NOMO-1 (cell line): ENCODE measurements around the gene TSG101.

Experiments used
- DNase-seq, 2 experiments: peaks; one replicate each; lab custom pipeline; 2025; ENCODE audit not compliant: unreplicated experiment in 2 of 2; lab: John Stamatoyannopoulos, UW

Gene TSG101, protein sequence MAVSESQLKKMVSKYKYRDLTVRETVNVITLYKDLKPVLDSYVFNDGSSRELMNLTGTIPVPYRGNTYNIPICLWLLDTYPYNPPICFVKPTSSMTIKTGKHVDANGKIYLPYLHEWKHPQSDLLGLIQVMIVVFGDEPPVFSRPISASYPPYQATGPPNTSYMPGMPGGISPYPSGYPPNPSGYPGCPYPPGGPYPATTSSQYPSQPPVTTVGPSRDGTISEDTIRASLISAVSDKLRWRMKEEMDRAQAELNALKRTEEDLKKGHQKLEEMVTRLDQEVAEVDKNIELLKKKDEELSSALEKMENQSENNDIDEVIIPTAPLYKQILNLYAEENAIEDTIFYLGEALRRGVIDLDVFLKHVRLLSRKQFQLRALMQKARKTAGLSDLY

DNA sequence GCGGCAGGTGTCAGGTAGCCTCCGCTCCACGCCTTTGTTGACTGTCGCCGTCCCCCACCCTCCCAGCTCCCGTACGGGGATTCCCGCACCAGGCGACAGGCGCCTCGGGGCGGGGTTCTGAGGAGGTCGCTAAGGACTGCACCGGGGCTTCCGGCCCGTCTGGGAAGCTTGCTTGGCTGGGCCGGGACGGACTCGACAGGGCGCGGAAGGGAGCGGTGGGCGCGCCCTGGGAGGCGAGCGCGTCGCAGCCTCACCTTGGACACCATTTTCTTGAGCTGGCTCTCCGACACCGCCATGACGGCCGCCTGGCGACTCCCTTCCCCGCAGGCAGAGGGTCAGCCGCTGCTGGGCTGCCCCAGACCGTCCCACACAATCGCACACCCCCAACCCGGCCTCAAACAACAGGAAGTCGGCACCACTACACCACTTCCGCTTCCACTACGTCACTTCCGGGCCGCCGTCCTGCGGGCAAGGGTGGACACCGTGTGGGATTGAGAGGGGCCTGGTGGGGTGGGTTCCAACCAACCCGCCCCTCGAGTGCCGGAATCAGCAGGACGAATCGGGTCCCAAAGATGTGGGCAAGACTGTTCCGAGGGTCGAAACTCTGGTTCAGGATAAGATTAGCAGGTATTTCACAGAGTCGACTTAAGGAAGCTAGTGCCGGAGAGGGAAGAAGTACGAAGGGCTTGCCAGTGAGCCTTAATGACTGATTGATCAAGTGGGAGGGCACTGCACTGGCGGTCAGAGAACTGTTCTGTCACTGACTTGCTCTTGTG lies at the start of gene TSG101:
Gene TSG101, minus strand, starts transcription at position 422 of the 776 bp plus-strand sequence. Its CDS starts 126 bp downstream, at position 296.
- DNase-seq: peak; percentile 82 to 94

DNA sequence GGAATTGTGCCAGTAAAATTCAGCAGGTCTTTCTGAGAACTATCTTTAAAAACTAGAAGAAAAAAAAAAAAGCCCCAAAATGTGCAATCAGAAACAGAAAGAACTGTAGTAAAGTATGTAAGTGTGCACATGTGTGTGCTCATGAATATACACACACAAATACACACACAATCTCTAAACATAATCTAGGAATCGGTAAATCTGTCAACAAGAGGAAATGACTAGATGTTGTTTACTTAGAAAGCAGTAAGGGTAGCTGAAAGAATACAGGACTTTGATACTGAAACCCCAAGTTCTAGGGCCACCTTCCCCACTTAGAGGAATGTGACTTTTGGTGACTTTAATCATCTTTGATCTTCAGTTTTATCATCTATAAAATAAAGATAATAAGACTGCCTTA lies 48.6 kb upstream of the TSG101 start:
- no peak for DNase-seq

DNA sequence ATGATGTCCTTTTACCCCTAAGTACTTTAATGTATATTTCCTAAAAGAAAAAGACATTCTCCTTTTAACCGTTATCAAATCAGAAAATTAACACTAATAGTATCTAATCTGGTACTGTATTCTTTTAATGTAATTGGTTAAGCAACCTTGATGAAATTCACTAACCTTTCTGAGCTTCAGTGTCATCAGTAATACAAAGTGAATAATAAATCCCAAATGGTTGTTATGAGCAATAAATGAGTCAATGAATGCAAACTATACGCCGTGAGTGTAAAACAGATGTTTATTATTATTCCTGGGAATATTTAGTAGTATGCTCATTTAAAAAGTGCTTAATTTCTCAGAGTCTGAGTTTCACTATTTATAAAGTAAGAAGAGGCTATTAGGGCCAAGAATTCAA lies 40.3 kb upstream of the TSG101 start:
- no peak for DNase-seq

DNA sequence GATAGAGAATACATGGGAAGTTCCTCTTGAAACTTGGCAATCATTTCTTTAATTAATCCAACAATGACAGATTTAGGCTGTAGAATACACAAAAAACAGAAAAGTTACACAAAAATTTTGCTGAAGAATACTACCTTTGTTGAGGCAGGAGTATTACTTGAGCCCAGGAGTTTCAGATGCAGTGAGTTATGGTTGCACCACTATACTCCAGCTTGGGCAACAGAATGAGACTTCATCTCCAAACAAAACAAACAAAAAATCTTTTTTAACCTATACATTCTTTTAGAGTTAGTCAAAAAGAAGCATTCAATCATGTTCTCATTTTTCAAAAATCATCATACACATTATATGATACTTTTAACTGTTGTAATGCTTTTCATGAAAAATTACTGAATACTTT lies 39.7 kb upstream of the TSG101 start:
- no peak for DNase-seq

DNA sequence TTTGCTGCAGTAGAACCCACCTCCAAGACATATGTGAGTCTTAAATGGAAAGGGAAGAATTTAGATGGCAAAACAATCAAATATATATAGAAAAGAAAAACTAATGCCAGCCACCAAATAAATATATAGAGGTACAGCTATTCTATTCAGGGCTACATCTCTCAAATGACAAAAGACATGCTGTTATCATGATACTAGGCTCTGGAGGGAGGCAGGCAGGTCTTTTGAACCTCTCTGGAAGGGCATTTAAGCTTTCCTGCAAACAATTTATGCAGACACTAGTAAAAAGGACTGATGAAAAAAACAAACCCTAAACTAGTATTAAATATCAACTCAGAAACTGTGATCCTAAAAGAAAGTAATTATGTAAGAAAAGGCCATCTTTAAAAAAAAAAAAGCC lies 37.4 kb upstream of the TSG101 start:
- DNase-seq: no peak

DNA sequence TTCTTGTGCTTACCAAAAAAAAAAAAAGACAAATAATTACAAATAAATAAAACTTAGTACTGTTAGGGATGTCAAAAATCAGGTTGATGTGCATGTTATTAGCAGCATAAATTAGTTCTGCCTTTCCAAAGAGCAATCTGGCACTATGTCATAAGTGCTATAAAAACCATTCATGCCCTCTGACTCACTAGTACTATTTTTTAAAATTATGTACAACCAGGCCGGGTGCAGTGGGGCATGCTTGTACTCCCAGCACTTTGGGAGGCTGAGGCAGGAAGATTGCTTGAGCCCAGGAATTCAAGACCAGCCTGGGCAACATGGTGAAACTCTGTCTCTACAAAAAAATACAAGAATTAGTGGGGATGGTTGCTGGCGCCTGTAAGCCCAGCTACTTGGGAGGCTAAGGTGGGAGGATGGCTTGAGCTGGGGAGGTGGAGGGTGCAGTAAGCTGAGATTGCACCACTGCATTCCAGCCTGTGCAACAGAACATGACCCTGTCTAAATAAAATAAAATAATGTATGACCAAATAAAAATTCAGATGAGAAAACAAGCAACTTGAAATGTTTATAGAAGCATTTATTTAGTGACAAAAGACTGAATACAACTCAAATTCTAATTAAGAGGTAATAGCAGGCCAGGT lies 36.5 kb upstream of the TSG101 start:
- DNase-seq: no peak

DNA sequence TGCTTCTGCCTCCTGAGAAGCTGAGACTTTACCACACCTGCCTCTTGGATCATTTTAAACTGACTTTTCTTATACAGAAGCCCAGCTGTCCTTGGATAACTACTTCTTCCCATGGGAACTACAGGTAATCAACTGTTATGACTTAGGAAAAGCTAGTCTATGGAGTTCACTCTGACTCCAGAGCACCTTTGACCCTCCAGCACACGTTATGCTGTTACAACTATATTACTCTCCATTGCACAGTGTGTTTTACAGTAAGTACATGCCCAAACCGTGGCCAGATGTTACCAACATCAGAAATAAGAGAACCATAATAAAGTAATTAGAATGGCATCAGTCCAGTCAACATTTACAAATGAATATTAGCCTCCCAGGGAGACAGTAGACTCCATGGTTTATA lies 21.3 kb upstream of the TSG101 start:
- no peak for DNase-seq

DNA sequence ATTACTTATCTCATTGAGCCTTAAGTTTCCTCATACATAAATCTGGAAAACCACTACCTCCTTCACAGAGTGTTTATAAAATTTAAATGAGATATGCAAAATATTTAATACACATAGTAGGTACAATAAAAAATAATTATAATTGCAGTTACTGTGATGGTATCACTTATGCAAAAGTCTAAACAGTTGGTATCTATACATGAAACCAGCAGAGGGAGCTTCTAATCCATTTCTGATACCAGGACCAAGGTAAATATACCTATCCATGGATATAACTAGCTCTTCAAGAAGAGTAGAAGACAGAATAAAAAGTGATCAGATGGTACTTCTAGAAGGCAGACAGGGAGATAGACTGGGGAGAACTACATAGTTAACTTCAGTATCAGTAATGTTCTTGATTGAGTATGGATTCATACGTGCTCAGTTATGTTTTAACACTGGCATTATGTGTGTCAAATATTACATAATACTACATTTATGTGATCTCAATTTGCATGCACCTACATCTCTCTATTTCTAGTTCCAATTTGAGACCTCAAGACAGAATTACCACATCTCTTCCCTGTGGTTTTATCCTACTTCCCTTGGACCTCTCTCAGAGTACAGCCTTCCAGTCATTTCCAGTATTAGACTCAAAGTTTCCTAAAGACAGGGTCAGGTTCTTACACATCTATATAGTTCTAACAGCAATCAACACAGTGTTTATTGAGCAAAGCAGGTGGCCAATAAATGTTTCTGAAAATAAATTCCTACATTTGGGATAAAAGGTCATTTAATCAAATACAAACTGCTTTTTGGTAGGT lies 13.7 kb upstream of the TSG101 start:
- peak in 1 of 2 experiments; percentile 14 for DNase-seq

DNA sequence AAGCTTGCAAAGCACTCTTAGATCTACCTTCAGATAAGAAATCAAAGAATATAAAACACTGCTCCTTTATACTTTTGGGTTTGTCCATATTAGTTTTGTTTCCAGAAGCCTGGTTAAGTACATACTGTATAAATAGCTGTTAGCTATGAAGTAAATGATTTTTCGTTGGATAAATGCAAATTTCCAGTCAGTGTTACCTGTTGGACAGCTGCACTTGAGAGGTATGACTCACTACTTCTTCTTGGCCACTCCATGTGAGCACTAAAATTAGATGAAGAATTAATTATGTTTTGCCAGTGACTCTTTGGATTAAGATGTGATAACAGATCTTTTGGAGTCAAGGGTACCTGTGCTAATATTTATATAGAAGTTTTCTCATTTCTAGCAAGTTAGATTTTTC lies 9.5 kb upstream of the TSG101 start:
- DNase-seq: no peak

DNA sequence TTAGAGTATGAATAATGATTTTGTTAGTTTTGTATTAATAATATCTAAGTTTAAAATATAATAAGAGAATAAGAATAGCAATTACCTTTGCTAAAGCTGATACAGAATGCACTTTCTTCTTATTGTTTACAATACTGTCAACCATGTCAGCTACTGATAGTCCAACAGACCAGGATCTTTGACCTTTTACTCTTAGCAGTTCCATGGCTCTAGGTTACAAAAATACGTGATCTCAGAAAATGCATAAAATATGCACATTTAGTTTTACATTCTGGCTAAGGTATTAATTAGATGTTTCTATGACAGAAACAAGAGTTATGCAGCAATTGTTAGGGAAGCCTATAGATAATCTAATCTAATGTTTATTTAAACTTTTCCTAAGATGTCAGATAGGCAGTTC lies 7.5 kb upstream of the TSG101 start:
- no peak for DNase-seq

DNA sequence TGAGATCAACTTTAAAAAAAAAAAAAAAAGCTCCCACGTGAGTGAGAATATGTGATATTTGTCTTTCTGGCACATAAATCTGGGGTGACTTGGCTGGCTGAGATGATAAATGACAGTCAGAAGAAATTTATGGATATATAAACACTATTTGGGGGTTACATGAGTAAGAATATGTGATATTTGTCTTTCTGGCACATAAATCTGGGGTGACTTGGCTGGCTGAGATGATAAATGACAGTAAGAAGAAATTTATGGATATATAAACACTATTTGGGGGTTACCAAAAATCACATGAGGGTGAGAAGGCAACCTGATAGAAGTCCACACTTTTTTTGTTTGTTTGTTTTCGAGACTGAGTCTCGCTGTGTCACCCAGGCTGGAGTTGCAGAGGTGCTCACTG lies 6.6 kb upstream of the TSG101 start:
- no peak for DNase-seq

DNA sequence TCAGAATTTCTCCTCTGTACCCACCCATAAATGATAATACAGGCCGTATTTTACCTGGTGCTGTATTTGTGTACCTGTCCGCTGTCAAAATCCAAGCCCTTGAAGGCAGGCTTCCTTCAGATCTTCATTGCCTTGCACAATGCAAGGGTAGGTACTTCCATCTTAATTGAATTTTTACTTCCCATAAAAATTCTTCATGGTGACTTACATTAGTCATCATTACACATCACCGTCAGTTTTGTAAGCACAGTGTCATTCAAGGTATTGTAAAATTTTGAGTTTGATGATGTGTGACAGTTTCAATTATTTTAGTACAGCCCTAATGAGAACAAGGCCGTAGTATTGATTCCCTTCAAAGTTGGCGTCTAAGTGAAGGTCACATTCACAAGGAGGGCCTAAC lies 770 bp upstream of the TSG101 start:
- DNase-seq: peak; percentile 20 to 80

DNA sequence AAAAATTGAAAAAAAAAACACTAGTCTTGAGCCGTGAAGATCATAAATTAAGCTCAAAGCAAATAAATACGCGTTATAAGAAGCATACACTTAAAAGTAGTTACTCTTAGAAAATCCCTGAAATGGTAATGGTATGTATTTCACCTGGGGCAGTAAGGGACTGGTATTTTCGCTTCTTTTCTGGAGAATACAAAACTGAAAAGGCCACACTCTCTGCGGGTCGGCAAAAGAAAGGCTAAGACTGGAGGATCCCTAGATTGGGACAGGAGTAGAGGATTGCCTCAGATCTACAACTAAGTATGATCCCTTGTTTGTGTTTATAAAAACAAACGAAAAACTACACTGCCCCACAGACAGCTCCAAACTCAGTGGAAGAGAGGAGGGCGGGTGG lies 617 bp downstream of the TSG101 start:
- DNase-seq: peak in 1 of 2 experiments; percentile 22

DNA sequence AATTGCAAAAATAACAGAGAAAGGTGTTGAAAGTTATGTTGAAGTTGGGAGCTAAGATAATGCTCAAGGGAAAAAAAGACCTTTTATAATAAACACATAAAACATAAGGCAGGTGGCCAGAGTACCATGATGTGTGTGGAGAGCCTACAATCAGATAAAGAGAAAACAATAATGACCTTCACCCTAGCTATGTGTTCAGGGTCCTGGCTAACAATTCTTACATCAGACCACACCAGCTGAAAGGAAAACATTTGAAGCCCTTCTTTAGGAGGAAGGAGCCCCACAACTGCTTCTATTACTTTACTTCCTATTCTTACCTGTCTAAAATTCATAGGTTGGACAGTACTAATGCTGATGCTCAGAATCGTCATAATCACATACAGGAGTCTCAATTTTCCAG lies 2.5 kb downstream of the TSG101 start:
- no peak for DNase-seq

DNA sequence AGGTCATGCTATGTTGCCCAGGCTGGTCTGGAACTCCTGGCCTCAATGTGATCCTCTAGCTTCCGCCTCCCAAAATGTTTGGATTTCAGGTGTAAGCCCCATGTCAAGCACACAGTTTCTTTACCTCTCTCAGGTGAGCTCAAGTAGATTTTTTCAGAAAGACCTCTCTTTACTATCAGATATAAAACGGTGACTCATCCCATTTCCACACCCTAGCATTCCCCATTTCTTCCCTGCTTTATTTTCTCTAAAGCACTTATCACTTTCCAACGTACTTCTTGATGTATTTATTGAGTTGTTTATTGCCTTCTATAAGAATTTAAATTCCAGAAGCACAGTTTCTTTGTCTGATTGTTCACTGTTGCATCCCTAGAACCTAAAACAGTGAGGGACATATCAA lies 3.7 kb downstream of the TSG101 start:
- no peak for DNase-seq

DNA sequence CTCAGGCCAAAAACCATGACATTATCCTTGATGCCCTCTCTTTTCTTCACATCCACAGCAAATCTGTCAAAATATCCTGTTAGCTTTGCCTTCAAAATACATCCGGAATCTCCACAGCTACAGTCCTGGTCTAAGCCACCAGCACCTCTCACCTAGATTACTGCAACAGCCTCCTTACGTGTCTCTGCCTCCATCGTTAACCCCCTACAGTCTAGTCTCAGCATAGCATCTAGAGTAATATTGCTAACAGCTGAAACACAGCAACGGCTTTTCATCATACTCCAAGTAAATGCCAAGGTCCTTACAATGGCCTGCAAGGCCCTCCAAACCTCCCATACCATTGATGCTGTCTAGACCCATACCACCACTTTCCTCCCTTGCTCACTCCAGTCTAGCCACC lies 4.4 kb downstream of the TSG101 start:
- no peak for DNase-seq

DNA sequence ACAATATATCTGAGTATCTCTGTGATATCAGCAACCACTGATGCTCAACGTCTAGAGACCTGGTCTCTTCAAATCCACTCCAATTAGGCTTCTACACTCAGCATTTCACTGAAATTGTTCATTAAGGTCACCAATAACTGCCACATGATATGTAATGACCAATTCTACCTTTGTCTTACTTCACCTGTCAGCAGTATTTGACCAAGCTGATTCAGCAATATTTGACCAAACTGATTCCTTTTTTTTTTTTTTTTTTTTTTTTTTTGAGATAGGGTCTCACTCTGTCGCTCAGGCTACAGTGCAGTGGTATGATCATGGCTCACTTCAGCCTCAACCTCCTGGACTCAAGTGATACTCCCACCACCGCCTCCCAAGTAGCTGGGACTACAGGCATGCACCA lies 5.6 kb downstream of the TSG101 start:
- no peak for DNase-seq

DNA sequence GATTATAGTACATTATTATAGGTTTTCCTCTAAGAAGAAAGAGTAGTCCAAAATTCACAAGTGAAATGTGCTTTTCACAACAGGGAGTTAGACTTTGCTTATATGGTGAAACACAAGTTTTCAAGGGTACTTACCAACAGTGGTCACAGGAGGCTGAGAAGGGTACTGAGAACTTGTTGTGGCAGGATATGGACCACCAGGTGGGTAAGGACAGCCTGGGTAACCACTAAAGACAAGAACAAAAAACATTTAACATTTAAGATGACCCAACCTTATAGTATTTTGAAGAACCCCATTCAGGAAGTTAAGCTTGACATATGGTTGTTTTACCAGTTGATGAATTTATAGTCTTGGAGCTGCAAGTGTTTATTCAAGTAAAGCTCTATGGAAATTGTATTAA lies 24.4 kb downstream of the TSG101 start:
- no peak for DNase-seq

DNA sequence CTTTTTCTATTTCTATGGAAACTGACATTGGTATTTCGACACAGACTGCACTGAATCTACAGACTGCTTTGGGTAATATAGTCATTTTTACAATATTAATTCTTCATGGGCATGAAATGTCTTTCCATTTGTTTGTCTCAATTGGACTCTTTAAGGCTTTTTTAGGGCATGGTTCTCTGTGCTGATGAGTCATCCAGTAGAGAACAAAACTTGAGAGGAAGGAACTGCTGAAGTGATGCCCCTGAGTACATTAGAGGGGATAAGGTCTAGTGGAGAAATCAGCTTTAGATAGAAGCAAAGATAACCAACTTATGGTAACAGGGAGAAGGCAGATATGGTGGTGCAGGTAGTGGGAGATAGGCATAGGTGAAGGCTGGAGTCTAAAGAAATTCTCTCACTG lies 25.1 kb downstream of the TSG101 start:
- DNase-seq: no peak

DNA sequence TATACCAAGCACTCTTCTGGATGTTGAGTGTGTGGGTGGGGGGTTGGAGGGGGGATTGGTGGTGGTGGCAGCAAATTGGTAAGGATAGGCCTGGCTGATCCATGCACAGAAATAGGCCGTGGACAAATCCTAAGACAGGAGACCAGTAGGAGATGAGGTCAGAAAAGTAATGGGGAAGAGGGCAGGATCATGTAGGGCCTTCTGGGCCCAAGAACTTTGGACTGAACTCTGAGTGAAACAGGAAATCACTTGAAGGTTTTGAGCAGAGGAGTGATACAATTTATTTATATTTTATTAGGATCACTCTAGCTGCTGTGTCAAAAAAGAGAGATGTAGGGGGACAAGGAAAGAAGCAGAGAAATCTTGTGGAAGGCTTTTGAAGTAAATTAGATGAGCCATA lies 28.7 kb downstream of the TSG101 start:
- no peak for DNase-seq

DNA sequence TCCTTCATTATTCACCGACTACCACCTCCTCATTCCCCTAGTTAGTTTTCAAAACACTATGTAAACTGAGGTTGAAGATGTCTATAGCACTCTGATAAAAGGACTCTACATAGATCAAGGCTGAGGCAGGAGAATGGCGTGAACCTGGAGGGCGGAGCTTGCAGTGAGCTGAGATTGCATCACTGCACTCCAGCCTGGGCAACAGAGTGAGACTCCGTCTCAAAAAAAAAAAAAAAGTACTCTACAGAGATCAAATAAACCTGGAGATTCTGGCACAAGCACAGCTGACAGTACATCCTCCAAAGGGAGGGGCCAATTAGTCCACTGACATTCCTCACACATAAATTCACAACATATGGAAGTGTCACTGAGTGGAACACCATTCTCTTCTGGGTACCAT lies 31.0 kb downstream of the TSG101 start:
- DNase-seq: no peak
